GM10847 (cell line): ENCODE data around the gene CYP4B1.

Experiments used
- POLR2A ChIP-seq: IDR thresholded peaks from 2 replicates; pipeline ENCODE4 v1.6.1; 2011; ENCODE audit not compliant: insufficient read length; ENCODE audit errors: extremely low read depth

The CYP4B1 gene

GRCh38 chr1:46820560-46821060 is 21.8 kb downstream of the CYP4B1 start:
- no peak for TF ChIP-seq POLR2A

GRCh38 chr1:46822248-46822826 is 23.5 kb downstream of the CYP4B1 start:
- TF ChIP-seq POLR2A: no peak

- TF ChIP-seq POLR2A: no peak
Observed at GRCh38 chr1:46823151-46823550, 24.3 kb downstream of the CYP4B1 start.

- no peak for TF ChIP-seq POLR2A
Observed at GRCh38 chr1:46830665-46831322, 31.9 kb downstream of the CYP4B1 start.

- no peak for TF ChIP-seq POLR2A
Observed at GRCh38 chr1:46862348-46862747, 63.5 kb downstream of the CYP4B1 start.
